GM23338 (cell line): ENCODE data around the gene PRSS8. TPM values are rescaled to one million over a fixed set of nuclear protein-coding genes. Genes with fewer than 3 reads are reported as not detected.

Experiments used
- ATAC-seq: fragments of 200-7000 bp; cut with Tn5 transposase; 3 replicates; pipeline ENCODE4 v1.9.1; 2020
- DNase-seq: peaks from one replicate; pipeline ENCODE4 v3.0.0-alpha.2; 2015; ENCODE audit warnings: low spot score
- H2AFZ ChIP-seq: fragments of 200-600 bp; sonication (generic); 2 replicates; pipeline ENCODE4 v1.8.0; 2016; ENCODE audit warnings: antibody characterized with exemption, mild to moderate bottlenecking, moderate library complexity
- H3F3A ChIP-seq: fragments of 200-600 bp; sonication (generic); replicated peaks from 2 replicates; pipeline ENCODE4 v1.8.0; 2017; ENCODE audit warnings: antibody characterized with exemption, mixed run types, low read depth
- H3K27ac ChIP-seq: fragments of 200-600 bp; sonication (generic); 2 replicates; pipeline ENCODE4 v1.6.1; 2016; ENCODE audit warnings: low read depth
- H3K27me3 ChIP-seq: fragments of 200-600 bp; sonication (generic); 2 replicates; pipeline ENCODE4 v1.8.0; 2016; ENCODE audit warnings: mild to moderate bottlenecking, mixed run types, moderate library complexity; ENCODE audit not compliant: insufficient read depth
- H3K36me3 ChIP-seq: fragments of 200-600 bp; sonication (generic); 2 replicates; pipeline ENCODE4 v1.8.0; 2016; ENCODE audit warnings: mild to moderate bottlenecking; ENCODE audit not compliant: insufficient read depth
- H3K4me1 ChIP-seq: fragments of 200-600 bp; sonication (generic); 2 replicates; pipeline ENCODE4 v1.8.0; 2016; ENCODE audit warnings: mild to moderate bottlenecking, moderate library complexity; ENCODE audit not compliant: insufficient read depth
- H3K4me2 ChIP-seq: fragments of 200-600 bp; sonication (generic); 2 replicates; pipeline ENCODE4 v1.7.1; 2017; ENCODE audit warnings: mixed run types
- H3K4me3 ChIP-seq: fragments of 200-600 bp; sonication (generic); 2 replicates; pipeline ENCODE4 v1.6.1; 2016; ENCODE audit warnings: mixed run types
- H3K79me2 ChIP-seq: fragments of 200-600 bp; sonication (generic); replicated peaks from 2 replicates; pipeline ENCODE4 v1.8.0; 2017; ENCODE audit warnings: mild to moderate bottlenecking; ENCODE audit not compliant: insufficient read depth
- H3K9me2 ChIP-seq: fragments of 200-600 bp; sonication (generic); 2 replicates; pipeline ENCODE4 v1.8.0; 2017; ENCODE audit not compliant: insufficient read depth
- H4K20me1 ChIP-seq: fragments of 200-600 bp; sonication (generic); replicated peaks from 2 replicates; pipeline ENCODE4 v1.8.0; 2017; ENCODE audit warnings: mild to moderate bottlenecking; ENCODE audit not compliant: insufficient read depth
- H3K27ac Mint-ChIP-seq: 2 replicates; pipeline ENCODE4 v1.8.0; 2020; ENCODE audit warnings: inconsistent platforms, mild to moderate bottlenecking, moderate library complexity, mixed read lengths
- H3K27me3 Mint-ChIP-seq: 3 replicates; pipeline ENCODE4 v1.8.0; 2022; ENCODE audit warnings: low read depth, mild to moderate bottlenecking, moderate library complexity, mixed read lengths, inconsistent platforms; ENCODE audit not compliant: insufficient read depth, poor library complexity
- H3K36me3 Mint-ChIP-seq: 3 replicates; pipeline ENCODE4 v1.8.0; 2021; ENCODE audit warnings: low read depth, mild to moderate bottlenecking, inconsistent platforms, moderate library complexity, mixed read lengths
- H3K4me1 Mint-ChIP-seq: 3 replicates; pipeline ENCODE4 v1.8.0; 2020; ENCODE audit warnings: mild to moderate bottlenecking, inconsistent platforms, mixed read lengths
- H3K4me3 Mint-ChIP-seq: 3 replicates; pipeline ENCODE4 v1.8.0; 2021; ENCODE audit warnings: moderate library complexity, mild to moderate bottlenecking, inconsistent platforms, mixed read lengths
- H3K9me3 Mint-ChIP-seq: 3 replicates; pipeline ENCODE4 v1.8.0; 2020; ENCODE audit warnings: moderate library complexity, mild to moderate bottlenecking, inconsistent platforms, mixed read lengths
- CREB1 ChIP-seq: fragments of 250-450 bp; sonication (Bioruptor Pico); IDR thresholded peaks from 2 replicates; pipeline ENCODE4 v1.5.0; 2020; ENCODE audit warnings: low read depth, mild to moderate bottlenecking, moderate library complexity
- EZH2 ChIP-seq: fragments of 200-600 bp; sonication (generic); IDR thresholded peaks from one replicate; pipeline ENCODE4 v1.8.0; 2017; ENCODE audit warnings: antibody characterized with exemption, mild to moderate bottlenecking, low read depth; ENCODE audit not compliant: unreplicated experiment
- EZH2phosphoT487 ChIP-seq: fragments of 200-600 bp; sonication (generic); IDR thresholded peaks from one replicate; pipeline ENCODE4 v1.8.1; 2018; ENCODE audit warnings: antibody characterized with exemption; ENCODE audit not compliant: unreplicated experiment
- JUNB ChIP-seq: IDR thresholded peaks from one replicate; pipeline ENCODE4 v1.6.1; 2016; ENCODE audit warnings: antibody characterized with exemption; ENCODE audit not compliant: unreplicated experiment
- NANOG ChIP-seq: IDR thresholded peaks from 2 replicates; pipeline ENCODE4 v1.6.1; 2016; ENCODE audit warnings: antibody characterized with exemption, borderline replicate concordance
- POLR2AphosphoS5 ChIP-seq: IDR thresholded peaks from 2 replicates; pipeline ENCODE4 v1.6.1; 2016; ENCODE audit warnings: antibody characterized with exemption, low read depth
- STAT1 ChIP-seq: IDR thresholded peaks from one replicate; pipeline ENCODE4 v1.6.1; 2016; ENCODE audit warnings: antibody characterized with exemption; ENCODE audit not compliant: unreplicated experiment
- ZNF114 ChIP-seq: fragments of 250-450 bp; sonication (Bioruptor Pico); IDR thresholded peaks from 2 replicates; pipeline ENCODE4 v1.5.0; 2020; ENCODE audit warnings: mild to moderate bottlenecking, moderate library complexity
- ZNF331 ChIP-seq: fragments of 250-450 bp; sonication (Bioruptor Pico); IDR thresholded peaks from 2 replicates; pipeline ENCODE4 v1.5.0; 2020; ENCODE audit warnings: low read depth, mild to moderate bottlenecking, moderate library complexity
- polyA plus RNA-seq: library from polyadenylated mRNA; unstranded; fragments of >200 nt; fragmentation: Nextera tagmentation; extraction: Ambion mirVana; gene quantifications from 2 replicates; pipeline ENCODE4 v1.2.1, GENCODE V29; 2016
- total RNA-seq: library from RNA; depleted of rRNA; stranded (reverse); fragments of >200 nt; shearing (Covaris generic); gene quantifications from 2 replicates; pipeline ENCODE4 v1.2.3, GENCODE V29; 2014
- TF ChIP-seq, protein P1 (sequence below): IDR thresholded peaks from one replicate; pipeline ENCODE4 v1.6.1; 2018; ENCODE audit warnings: antibody characterized with exemption; ENCODE audit not compliant: unreplicated experiment
- TF ChIP-seq, protein P2 (sequence below), 2 experiments: fragments of 200-600 bp in 1 of 2; sonication (generic) in 1 of 2; conservative IDR thresholded peaks; 2 replicates each; pipeline versions ENCODE4 v1.5.1 to v1.6.1; 2016 to 2017; ENCODE audit warnings: antibody characterized with exemption in 2 of 2, low read depth in 2 of 2, mild to moderate bottlenecking in 2 of 2, moderate library complexity in 1 of 2
- TF ChIP-seq, protein P3 (sequence below): fragments of 250-450 bp; sonication (Bioruptor Pico); IDR thresholded peaks from 2 replicates; pipeline ENCODE4 v1.5.0; 2020; ENCODE audit warnings: mild to moderate bottlenecking, moderate library complexity

The PRSS8 gene
- total and polyA plus RNA-seq, 2 experiments from 2014 or later, result 65.3 to 75.9 TPM

DNA sequence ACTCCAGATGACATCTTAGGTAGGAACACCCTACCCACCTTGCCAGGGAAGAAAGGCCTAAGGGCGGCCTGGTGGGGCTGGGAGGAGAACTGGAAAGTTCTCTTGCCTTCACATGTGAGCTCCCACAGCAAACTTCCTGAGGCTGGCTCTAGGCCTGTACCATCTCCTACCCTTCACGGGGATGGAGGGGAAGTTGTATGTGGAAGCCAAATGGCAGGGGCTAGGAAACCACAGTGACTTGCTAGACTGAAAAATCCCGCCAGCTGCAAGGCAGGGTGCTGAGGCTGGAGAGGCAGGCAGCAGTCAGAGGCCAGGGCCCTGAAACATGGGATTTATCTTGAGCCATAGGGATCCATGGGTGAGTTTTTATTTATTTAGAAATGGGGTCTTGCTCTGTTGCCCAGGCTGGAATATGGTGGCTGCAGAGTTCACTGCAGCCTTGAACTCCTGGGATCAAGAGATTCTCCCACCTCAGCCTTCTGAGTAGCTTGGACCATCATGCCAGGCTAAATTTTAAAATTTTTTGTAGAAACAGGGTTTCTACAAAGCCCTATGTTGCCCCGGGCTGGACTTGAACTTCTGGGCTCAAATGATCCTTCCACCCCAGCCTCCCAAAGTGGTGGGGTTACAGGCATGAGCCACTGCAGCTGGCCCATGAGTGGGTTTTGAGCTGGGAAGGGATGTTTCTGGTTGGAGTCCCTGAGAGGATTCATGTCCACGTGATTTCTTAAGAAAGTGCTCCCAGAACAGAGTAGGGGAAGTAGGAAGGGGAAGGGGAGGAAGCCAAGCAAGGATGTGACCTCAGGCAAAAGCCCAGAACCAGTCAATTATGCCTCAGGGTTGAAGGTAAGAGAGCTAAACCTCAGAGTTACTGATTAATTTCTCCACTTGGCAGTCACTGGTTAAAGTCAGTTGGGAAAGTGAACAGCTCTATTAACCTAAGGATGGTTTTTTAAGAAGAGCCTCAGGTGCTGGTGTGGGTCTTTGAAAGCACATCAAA, 22.1 kb downstream of the PRSS8 start (continued):
- TF ChIP-seq NANOG (no peak), EZH2phosphoT487 (no peak), ZNF331 (CRISPR knock-in tag) (no peak), POLR2AphosphoS5 (no peak), EZH2 (no peak), JUNB (no peak)
- TF ChIP-seq, protein P1, sequence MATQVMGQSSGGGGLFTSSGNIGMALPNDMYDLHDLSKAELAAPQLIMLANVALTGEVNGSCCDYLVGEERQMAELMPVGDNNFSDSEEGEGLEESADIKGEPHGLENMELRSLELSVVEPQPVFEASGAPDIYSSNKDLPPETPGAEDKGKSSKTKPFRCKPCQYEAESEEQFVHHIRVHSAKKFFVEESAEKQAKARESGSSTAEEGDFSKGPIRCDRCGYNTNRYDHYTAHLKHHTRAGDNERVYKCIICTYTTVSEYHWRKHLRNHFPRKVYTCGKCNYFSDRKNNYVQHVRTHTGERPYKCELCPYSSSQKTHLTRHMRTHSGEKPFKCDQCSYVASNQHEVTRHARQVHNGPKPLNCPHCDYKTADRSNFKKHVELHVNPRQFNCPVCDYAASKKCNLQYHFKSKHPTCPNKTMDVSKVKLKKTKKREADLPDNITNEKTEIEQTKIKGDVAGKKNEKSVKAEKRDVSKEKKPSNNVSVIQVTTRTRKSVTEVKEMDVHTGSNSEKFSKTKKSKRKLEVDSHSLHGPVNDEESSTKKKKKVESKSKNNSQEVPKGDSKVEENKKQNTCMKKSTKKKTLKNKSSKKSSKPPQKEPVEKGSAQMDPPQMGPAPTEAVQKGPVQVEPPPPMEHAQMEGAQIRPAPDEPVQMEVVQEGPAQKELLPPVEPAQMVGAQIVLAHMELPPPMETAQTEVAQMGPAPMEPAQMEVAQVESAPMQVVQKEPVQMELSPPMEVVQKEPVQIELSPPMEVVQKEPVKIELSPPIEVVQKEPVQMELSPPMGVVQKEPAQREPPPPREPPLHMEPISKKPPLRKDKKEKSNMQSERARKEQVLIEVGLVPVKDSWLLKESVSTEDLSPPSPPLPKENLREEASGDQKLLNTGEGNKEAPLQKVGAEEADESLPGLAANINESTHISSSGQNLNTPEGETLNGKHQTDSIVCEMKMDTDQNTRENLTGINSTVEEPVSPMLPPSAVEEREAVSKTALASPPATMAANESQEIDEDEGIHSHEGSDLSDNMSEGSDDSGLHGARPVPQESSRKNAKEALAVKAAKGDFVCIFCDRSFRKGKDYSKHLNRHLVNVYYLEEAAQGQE, result no peak
- TF ChIP-seq, protein P2, sequence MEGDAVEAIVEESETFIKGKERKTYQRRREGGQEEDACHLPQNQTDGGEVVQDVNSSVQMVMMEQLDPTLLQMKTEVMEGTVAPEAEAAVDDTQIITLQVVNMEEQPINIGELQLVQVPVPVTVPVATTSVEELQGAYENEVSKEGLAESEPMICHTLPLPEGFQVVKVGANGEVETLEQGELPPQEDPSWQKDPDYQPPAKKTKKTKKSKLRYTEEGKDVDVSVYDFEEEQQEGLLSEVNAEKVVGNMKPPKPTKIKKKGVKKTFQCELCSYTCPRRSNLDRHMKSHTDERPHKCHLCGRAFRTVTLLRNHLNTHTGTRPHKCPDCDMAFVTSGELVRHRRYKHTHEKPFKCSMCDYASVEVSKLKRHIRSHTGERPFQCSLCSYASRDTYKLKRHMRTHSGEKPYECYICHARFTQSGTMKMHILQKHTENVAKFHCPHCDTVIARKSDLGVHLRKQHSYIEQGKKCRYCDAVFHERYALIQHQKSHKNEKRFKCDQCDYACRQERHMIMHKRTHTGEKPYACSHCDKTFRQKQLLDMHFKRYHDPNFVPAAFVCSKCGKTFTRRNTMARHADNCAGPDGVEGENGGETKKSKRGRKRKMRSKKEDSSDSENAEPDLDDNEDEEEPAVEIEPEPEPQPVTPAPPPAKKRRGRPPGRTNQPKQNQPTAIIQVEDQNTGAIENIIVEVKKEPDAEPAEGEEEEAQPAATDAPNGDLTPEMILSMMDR (conservative IDR thresholded peaks at IDR 0.05; ENCODE audit: low read depth in 2 of 2), result no peak

DNA sequence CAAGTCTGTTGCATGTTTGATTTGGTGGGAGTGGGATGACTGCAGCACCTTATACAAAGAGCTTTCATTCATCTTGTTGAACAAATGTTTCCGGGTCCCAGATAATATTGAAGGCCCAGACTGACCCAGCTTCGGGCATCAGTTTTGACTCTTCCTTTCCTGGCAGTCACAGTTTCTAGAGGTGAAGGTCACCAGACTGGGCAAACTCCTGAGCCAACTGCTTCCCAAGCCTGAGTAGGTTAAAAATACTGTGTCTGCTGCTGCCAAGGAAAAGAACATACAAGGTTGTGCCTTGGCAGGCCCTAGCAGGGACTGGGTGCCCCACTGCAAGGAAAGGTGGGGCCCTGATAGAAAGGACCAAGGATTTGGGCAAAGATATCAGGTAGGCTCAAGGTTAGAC, 22.8 kb downstream of the PRSS8 start:
- Mint-ChIP-seq H3K36me3 (peaks cover 30% of the 10 kb centered on the region), H3K9me3 (no peaks in the 10 kb centered on the region; the same call in 1 of the 3 replicates), H3K4me1 (peaks cover 6% of the 10 kb centered on the region; the same call in 1 of the 3 replicates), H3K27ac (no peak overlapping the region), H3K4me3 (no peak overlapping the region), H3K27me3 (peaks cover 16% of the 10 kb centered on the region)
- Histone ChIP-seq H3K36me3 (no peaks in the 10 kb centered on the region), H3K9me2 (no peaks in the 10 kb centered on the region), H4K20me1 (peaks cover 7% of the 10 kb centered on the region), H3K27ac (no peak overlapping the region), H3F3A (peaks cover 15% of the 10 kb centered on the region; the same call in 1 of the 2 replicates), H2AFZ (no peak overlapping the region), H3K4me2 (no peak overlapping the region), H3K4me3 (no peak overlapping the region), H3K79me2 (no peaks in the 10 kb centered on the region; the same call in 1 of the 2 replicates), H3K4me1 (peaks cover 3% of the 10 kb centered on the region; the same call in 1 of the 2 replicates), H3K27me3 (no peaks in the 10 kb centered on the region)
- ATAC-seq (no peak), DNase-seq (no peak)
- TF ChIP-seq, protein P3, sequence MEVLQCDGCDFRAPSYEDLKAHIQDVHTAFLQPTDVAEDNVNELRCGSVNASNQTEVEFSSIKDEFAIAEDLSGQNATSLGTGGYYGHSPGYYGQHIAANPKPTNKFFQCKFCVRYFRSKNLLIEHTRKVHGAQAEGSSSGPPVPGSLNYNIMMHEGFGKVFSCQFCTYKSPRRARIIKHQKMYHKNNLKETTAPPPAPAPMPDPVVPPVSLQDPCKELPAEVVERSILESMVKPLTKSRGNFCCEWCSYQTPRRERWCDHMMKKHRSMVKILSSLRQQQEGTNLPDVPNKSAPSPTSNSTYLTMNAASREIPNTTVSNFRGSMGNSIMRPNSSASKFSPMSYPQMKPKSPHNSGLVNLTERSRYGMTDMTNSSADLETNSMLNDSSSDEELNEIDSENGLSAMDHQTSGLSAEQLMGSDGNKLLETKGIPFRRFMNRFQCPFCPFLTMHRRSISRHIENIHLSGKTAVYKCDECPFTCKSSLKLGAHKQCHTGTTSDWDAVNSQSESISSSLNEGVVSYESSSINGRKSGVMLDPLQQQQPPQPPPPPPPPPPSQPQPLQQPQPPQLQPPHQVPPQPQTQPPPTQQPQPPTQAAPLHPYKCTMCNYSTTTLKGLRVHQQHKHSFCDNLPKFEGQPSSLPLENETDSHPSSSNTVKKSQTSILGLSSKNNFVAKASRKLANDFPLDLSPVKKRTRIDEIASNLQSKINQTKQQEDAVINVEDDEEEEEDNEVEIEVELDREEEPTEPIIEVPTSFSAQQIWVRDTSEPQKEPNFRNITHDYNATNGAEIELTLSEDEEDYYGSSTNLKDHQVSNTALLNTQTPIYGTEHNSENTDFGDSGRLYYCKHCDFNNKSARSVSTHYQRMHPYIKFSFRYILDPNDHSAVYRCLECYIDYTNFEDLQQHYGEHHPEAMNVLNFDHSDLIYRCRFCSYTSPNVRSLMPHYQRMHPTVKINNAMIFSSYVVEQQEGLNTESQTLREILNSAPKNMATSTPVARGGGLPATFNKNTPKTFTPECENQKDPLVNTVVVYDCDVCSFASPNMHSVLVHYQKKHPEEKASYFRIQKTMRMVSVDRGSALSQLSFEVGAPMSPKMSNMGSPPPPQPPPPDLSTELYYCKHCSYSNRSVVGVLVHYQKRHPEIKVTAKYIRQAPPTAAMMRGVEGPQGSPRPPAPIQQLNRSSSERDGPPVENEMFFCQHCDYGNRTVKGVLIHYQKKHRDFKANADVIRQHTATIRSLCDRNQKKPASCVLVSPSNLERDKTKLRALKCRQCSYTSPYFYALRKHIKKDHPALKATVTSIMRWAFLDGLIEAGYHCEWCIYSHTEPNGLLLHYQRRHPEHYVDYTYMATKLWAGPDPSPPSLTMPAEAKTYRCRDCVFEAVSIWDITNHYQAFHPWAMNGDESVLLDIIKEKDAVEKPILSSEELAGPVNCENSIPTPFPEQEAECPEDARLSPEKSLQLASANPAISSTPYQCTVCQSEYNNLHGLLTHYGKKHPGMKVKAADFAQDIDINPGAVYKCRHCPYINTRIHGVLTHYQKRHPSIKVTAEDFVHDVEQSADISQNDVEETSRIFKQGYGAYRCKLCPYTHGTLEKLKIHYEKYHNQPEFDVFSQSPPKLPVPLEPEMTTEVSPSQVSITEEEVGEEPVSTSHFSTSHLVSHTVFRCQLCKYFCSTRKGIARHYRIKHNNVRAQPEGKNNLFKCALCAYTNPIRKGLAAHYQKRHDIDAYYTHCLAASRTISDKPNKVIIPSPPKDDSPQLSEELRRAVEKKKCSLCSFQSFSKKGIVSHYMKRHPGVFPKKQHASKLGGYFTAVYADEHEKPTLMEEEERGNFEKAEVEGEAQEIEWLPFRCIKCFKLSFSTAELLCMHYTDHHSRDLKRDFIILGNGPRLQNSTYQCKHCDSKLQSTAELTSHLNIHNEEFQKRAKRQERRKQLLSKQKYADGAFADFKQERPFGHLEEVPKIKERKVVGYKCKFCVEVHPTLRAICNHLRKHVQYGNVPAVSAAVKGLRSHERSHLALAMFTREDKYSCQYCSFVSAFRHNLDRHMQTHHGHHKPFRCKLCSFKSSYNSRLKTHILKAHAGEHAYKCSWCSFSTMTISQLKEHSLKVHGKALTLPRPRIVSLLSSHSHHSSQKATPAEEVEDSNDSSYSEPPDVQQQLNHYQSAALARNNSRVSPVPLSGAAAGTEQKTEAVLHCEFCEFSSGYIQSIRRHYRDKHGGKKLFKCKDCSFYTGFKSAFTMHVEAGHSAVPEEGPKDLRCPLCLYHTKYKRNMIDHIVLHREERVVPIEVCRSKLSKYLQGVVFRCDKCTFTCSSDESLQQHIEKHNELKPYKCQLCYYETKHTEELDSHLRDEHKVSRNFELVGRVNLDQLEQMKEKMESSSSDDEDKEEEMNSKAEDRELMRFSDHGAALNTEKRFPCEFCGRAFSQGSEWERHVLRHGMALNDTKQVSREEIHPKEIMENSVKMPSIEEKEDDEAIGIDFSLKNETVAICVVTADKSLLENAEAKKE (CRISPR knock-in tag), result no peak
- TF ChIP-seq STAT1, result no peak
- TF ChIP-seq JUNB, result no peak
- TF ChIP-seq EZH2phosphoT487, result no peak
- TF ChIP-seq CREB1, result no peak
- no peak for TF ChIP-seq ZNF114 (CRISPR knock-in tag)
